Gastrocnemius medialis (tissue), 4 donors: ENCODE data around the gene GOLGA6A.

ENCODE experiments used
- CTCF ChIP-seq, 5 experiments: fragments of 450-650 bp in 3 of 5; fragments of 200-600 bp in 2 of 5; sonication (generic) in 2 of 5; IDR thresholded peaks in 4 of 5; conservative IDR thresholded peaks in 1 of 5; 1 replicate in 4 of 5; 2 replicates in 1 of 5; pipeline ENCODE4 v1.5.1; 2016 to 2019; ENCODE audit warnings: antibody characterized with exemption in 5 of 5, mild to moderate bottlenecking in 3 of 5, moderate library complexity in 3 of 5
- POLR2A ChIP-seq, 2 donors: fragments of 450-650 bp; IDR thresholded peaks; one replicate each; pipeline ENCODE4 v1.6.1; 2017; ENCODE audit warnings: antibody characterized with exemption in 2 of 2, mild to moderate bottlenecking in 2 of 2, moderate library complexity in 2 of 2

GRCh38 chr15:74045636-74046274 is 36.6 kb downstream of the GOLGA6A start:
- TF ChIP-seq CTCF (IDR thresholded peaks at IDR 0.05 in 4 of 5, conservative IDR thresholded peaks at IDR 0.05 in 1 of 5) = no peak
- no peak for TF ChIP-seq POLR2A (IDR thresholded peaks at IDR 0.05)
